ENCODE measurements around the gene PTK7.

The PTK7 gene

GRCh38 chr6:43204271-43205105, 128.4 kb downstream of the PTK7 start:
- Histone ChIP-seq H3K9me2 (replicated peaks; ENCODE audit: low read depth, low read length) (no peaks in the 10 kb centered on the region), H3K36me3 (ENCODE audit: insufficient read depth, low read length) (no peaks in the 10 kb centered on the region), H2AFZ (ENCODE audit: low read length) (no peak overlapping the region), H4K20me1 (ENCODE audit: insufficient read depth, low read length, poor library complexity, severe bottlenecking) (no peaks in the 10 kb centered on the region), H3K27me3 (ENCODE audit: insufficient read depth, low read length, poor library complexity, severe bottlenecking) (no peaks in the 10 kb centered on the region), H3K4me1 (ENCODE audit: insufficient read depth, low read length, poor library complexity, severe bottlenecking) (no peaks in the 10 kb centered on the region), H3F3A (ENCODE audit: low read depth) (no peaks in the 10 kb centered on the region), H3K4me2 (ENCODE audit: low read depth, low read length, poor library complexity, severe bottlenecking) (no peak overlapping the region), H3K9me3 (ENCODE audit: insufficient read depth, low read depth, low read length) (no peaks in the 10 kb centered on the region), H3K4me3 (ENCODE audit: low read length, poor library complexity, severe bottlenecking) (no peak overlapping the region), H3K79me2 (ENCODE audit: insufficient read depth, low read length) (no peaks in the 10 kb centered on the region), H3K9ac (ENCODE audit: low read depth, low read length, poor library complexity, severe bottlenecking) (no peak overlapping the region)
- TF ChIP-seq EZH2phosphoT487 (IDR thresholded peaks at IDR 0.05; ENCODE audit: borderline replicate concordance) (no peak), CTCF (conservative IDR thresholded peaks at IDR 0.05; ENCODE audit: low read length) (no peak)

- Histone ChIP-seq H3K4me1 (ENCODE audit: insufficient read depth, low read length, poor library complexity, severe bottlenecking) (no peaks in the 10 kb centered on the region), H3K79me2 (ENCODE audit: insufficient read depth, low read length) (no peaks in the 10 kb centered on the region), H3K4me3 (ENCODE audit: low read length, poor library complexity, severe bottlenecking) (no peak overlapping the region), H3K9me3 (ENCODE audit: insufficient read depth, low read depth, low read length) (no peaks in the 10 kb centered on the region), H3F3A (ENCODE audit: low read depth) (no peaks in the 10 kb centered on the region), H3K9ac (ENCODE audit: low read depth, low read length, poor library complexity, severe bottlenecking) (no peak overlapping the region), H3K27me3 (ENCODE audit: insufficient read depth, low read length, poor library complexity, severe bottlenecking) (no peaks in the 10 kb centered on the region), H3K4me2 (ENCODE audit: low read depth, low read length, poor library complexity, severe bottlenecking) (no peak overlapping the region), H3K9me2 (replicated peaks; ENCODE audit: low read depth, low read length) (no peaks in the 10 kb centered on the region), H4K20me1 (ENCODE audit: insufficient read depth, low read length, poor library complexity, severe bottlenecking) (no peaks in the 10 kb centered on the region), H3K36me3 (ENCODE audit: insufficient read depth, low read length) (no peaks in the 10 kb centered on the region), H2AFZ (ENCODE audit: low read length) (no peak overlapping the region)
- TF ChIP-seq EZH2phosphoT487 (IDR thresholded peaks at IDR 0.05; ENCODE audit: borderline replicate concordance) (no peak), CTCF (conservative IDR thresholded peaks at IDR 0.05; ENCODE audit: low read length) (no peak)
Observed at GRCh38 chr6:43205849-43206248, 129.7 kb downstream of the PTK7 start.

DNA sequence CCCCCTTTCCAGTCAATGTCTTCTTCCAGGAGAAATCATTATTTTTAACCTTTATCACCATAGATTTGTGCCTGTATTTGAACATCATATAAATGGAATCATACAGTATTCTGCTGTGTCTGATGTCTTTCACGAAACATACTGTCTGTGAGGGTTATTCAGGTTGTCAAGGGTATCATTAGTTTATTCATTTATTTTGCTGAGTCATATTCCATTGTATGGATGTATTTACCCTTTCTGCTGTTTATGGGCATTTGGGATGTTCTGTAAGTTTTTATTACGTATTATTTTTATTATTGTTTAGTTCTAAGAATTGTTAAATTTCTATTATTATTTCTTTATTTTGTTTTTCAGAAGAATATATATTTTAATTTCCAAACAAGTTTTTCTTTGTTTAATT, 131.2 kb downstream of the PTK7 start:
- Histone ChIP-seq H3F3A (ENCODE audit: low read depth) (no peaks in the 10 kb centered on the region), H3K4me3 (ENCODE audit: low read length, poor library complexity, severe bottlenecking) (no peak overlapping the region), H3K4me2 (ENCODE audit: low read depth, low read length, poor library complexity, severe bottlenecking) (no peak overlapping the region), H2AFZ (ENCODE audit: low read length) (no peak overlapping the region), H3K4me1 (ENCODE audit: insufficient read depth, low read length, poor library complexity, severe bottlenecking) (no peaks in the 10 kb centered on the region), H3K9me3 (ENCODE audit: insufficient read depth, low read depth, low read length) (no peaks in the 10 kb centered on the region), H3K9ac (ENCODE audit: low read depth, low read length, poor library complexity, severe bottlenecking) (no peak overlapping the region), H4K20me1 (ENCODE audit: insufficient read depth, low read length, poor library complexity, severe bottlenecking) (no peaks in the 10 kb centered on the region), H3K36me3 (ENCODE audit: insufficient read depth, low read length) (no peaks in the 10 kb centered on the region), H3K27me3 (ENCODE audit: insufficient read depth, low read length, poor library complexity, severe bottlenecking) (no peaks in the 10 kb centered on the region), H3K79me2 (ENCODE audit: insufficient read depth, low read length) (no peaks in the 10 kb centered on the region), H3K9me2 (replicated peaks; ENCODE audit: low read depth, low read length) (no peaks in the 10 kb centered on the region)
- no peak for TF ChIP-seq CTCF (conservative IDR thresholded peaks at IDR 0.05; ENCODE audit: low read length)
- TF ChIP-seq EZH2phosphoT487 (IDR thresholded peaks at IDR 0.05; ENCODE audit: borderline replicate concordance), result no peak
